SU-DHL-6 (cell line): ENCODE data around the gene ALK.

ENCODE experiments used
- EZH2phosphoT487 ChIP-seq: fragments of 200-600 bp; sonication (generic), shearing (Covaris generic); conservative IDR thresholded peaks from 2 replicates; pipeline ENCODE4 v1.6.1; 2018; ENCODE audit warnings: mild to moderate bottlenecking, antibody characterized with exemption, low read length, moderate library complexity, mixed read lengths
- TF ChIP-seq, protein P1 (sequence below): fragments of 200-600 bp; sonication (generic); IDR thresholded peaks from one replicate; pipeline ENCODE4 v1.5.1; 2017; ENCODE audit warnings: antibody characterized with exemption, mild to moderate bottlenecking, low read length, moderate library complexity; ENCODE audit not compliant: insufficient read depth, poor library complexity, severe bottlenecking

DNA sequence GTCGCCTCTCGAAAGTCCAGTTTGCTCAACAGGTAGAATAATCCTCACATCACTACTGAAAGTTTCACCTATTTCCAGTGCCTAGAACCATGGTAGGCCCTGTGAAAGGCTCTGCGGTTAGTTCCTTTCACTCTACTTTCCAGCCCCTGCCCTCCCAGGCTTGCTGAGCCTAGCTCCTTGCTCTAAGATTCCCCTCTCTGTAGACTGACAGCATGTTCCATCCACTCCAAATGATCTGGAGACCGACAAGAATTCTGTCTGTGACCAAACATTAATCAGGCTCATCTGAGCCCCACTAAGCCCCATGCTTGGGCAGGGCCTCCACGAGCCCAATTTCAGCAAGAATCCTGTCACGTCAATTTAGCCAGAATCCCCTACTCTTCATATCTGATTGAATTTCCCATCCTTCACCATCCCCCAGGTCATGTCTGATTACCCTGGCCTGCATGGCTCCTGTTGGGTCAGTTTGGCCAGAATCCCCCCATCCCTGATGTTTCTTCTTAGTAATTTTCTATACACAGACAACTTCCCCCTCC lies 307.0 kb downstream of the ALK start:
- TF ChIP-seq, protein P1, sequence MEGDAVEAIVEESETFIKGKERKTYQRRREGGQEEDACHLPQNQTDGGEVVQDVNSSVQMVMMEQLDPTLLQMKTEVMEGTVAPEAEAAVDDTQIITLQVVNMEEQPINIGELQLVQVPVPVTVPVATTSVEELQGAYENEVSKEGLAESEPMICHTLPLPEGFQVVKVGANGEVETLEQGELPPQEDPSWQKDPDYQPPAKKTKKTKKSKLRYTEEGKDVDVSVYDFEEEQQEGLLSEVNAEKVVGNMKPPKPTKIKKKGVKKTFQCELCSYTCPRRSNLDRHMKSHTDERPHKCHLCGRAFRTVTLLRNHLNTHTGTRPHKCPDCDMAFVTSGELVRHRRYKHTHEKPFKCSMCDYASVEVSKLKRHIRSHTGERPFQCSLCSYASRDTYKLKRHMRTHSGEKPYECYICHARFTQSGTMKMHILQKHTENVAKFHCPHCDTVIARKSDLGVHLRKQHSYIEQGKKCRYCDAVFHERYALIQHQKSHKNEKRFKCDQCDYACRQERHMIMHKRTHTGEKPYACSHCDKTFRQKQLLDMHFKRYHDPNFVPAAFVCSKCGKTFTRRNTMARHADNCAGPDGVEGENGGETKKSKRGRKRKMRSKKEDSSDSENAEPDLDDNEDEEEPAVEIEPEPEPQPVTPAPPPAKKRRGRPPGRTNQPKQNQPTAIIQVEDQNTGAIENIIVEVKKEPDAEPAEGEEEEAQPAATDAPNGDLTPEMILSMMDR, result no peak
- TF ChIP-seq EZH2phosphoT487, result no peak
